Activated CD8-positive, alpha-beta memory T cell treated with anti-CD3 and anti-CD28 coated beads, Interleukin-2, amount 50 U/mL, for 24 hours (primary cell): ENCODE measurements around the gene SFT2D3.
"Not testable (repeated sequence)": the region's sequence is repeated elsewhere in the genome, so short reads cannot be mapped to it uniquely, and the experiment has no call there.

Source experiments
- DNase-seq: peaks from one replicate; pipeline ENCODE4 v3.0.0-alpha.2; 2020; ENCODE audit errors: extremely low read depth

SFT2D3 gene

GRCh38 chr2:127743477-127744026 lies 42.3 kb downstream of the SFT2D3 start:
- no peak for DNase-seq

- DNase-seq, result no peak
Observed at GRCh38 chr2:127747621-127748020, 46.3 kb downstream of the SFT2D3 start.

- DNase-seq, result not testable (repeated sequence)
Observed at GRCh38 chr2:127749537-127749936, 48.2 kb downstream of the SFT2D3 start.

- no peak for DNase-seq
Observed at GRCh38 chr2:127753374-127753773, 52.1 kb downstream of the SFT2D3 start.

- no peak for DNase-seq
Observed at GRCh38 chr2:127754186-127754585, 52.9 kb downstream of the SFT2D3 start.
